Left ventricle myocardium inferior (tissue), 1 donor: ENCODE results near the gene HS3ST4. TPM values are rescaled to one million over a fixed set of nuclear protein-coding genes. Genes with fewer than 3 reads are reported as not detected.

Experiments used
- DNase-seq: peaks from one replicate; pipeline ENCODE4 v3.0.0-alpha.2; 2020
- H3K27ac ChIP-seq: fragments of 200-600 bp; replicated peaks from 2 replicates; pipeline ENCODE4 v1.8.0; 2021
- H3K27me3 ChIP-seq: fragments of 200-600 bp; 2 replicates; pipeline ENCODE4 v1.8.0; 2021; ENCODE audit warnings: low read depth
- H3K36me3 ChIP-seq: fragments of 200-600 bp; 2 replicates; pipeline ENCODE4 v1.8.0; 2021
- H3K4me1 ChIP-seq: fragments of 200-600 bp; 2 replicates; pipeline ENCODE4 v1.8.0; 2021
- H3K4me3 ChIP-seq: fragments of 200-600 bp; 2 replicates; pipeline ENCODE4 v1.8.0; 2021; ENCODE audit warnings: mild to moderate bottlenecking, moderate library complexity
- H3K9me3 ChIP-seq: fragments of 200-600 bp; replicated peaks from 2 replicates; pipeline ENCODE4 v1.8.0; 2021
- intact Hi-C: fragments of 100-400 bp; cut with micrococcal nuclease; formaldehyde crosslinking; loops from one replicate; pipeline ENCODE4 v1.11.0; 2022
- total RNA-seq: library from RNA; stranded (reverse); fragmentation: NEBNext Ultra II Directional; extraction: Animal tissue kit (Norgen Biotek cat#: 25700); gene quantifications from one replicate; pipeline ENCODE4 v1.2.1, GENCODE V29; 2021
- TF ChIP-seq, protein P1 (sequence below): fragments of 200-600 bp; IDR thresholded peaks from 2 replicates; pipeline ENCODE4 v1.8.0; 2021; ENCODE audit warnings: antibody characterized with exemption, mild to moderate bottlenecking, borderline replicate concordance
- donor health status: DM: no; HTN: yes; CAD: no; lungs with severe emphysema.

HS3ST4 gene
- total RNA-seq, 1 donor from 2014 or later = not detected

DNA sequence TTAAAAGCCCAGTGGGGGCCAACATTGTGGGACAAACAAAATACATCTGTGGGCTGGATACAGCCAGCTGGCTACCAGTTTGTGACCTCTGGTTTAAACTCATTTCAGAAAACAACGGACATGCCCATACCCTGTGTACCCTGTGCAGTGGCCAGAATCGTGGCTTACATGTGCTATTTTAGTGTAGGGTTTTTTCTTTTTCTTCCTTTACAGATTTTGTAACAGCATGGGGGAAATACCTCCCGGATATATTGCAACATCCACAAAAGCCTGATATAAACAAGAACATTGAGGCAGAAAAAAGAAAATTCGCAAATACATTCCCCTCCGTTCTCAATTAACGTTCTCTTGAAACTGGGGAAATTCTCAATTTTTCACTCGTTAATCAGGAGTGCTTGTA, 7.3 kb downstream of the HS3ST4 start:
- no peaks in the 10 kb centered on the region for H3K36me3 ChIP-seq
- H3K9me3 ChIP-seq = no peaks in the 10 kb centered on the region
- intact Hi-C loops = no loop called here
- no peaks in the 10 kb centered on the region for H3K4me1 ChIP-seq
- no peak for DNase-seq
- peaks cover 96% of the 10 kb centered on the region for H3K27me3 ChIP-seq
- H3K27ac ChIP-seq = no peak overlapping the region
- no peak overlapping the region for H3K4me3 ChIP-seq
- TF ChIP-seq, protein P1, sequence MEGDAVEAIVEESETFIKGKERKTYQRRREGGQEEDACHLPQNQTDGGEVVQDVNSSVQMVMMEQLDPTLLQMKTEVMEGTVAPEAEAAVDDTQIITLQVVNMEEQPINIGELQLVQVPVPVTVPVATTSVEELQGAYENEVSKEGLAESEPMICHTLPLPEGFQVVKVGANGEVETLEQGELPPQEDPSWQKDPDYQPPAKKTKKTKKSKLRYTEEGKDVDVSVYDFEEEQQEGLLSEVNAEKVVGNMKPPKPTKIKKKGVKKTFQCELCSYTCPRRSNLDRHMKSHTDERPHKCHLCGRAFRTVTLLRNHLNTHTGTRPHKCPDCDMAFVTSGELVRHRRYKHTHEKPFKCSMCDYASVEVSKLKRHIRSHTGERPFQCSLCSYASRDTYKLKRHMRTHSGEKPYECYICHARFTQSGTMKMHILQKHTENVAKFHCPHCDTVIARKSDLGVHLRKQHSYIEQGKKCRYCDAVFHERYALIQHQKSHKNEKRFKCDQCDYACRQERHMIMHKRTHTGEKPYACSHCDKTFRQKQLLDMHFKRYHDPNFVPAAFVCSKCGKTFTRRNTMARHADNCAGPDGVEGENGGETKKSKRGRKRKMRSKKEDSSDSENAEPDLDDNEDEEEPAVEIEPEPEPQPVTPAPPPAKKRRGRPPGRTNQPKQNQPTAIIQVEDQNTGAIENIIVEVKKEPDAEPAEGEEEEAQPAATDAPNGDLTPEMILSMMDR = no peak

DNA sequence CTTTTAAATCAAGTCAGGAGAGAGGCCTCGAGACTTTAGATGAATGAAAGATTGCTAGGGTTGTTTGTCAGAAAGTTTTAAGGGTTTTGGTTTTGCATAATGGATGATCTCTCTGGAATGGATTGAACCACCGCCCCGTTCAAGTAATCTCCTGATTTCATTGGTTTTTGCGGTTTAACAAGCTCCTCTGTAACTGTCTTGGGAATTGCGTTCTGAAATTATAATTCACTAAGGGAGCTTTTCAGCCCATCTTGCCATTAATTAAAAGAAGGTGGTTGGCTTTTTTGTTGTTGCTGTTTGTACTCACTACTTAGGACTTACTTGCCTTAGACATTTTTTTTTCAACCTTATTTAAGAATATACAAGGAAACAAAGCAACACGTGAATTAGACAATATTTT, 8.8 kb downstream of the HS3ST4 start:
- peaks cover 94% of the 10 kb centered on the region for H3K27me3 ChIP-seq
- TF ChIP-seq, protein P1 = no peak

DNA sequence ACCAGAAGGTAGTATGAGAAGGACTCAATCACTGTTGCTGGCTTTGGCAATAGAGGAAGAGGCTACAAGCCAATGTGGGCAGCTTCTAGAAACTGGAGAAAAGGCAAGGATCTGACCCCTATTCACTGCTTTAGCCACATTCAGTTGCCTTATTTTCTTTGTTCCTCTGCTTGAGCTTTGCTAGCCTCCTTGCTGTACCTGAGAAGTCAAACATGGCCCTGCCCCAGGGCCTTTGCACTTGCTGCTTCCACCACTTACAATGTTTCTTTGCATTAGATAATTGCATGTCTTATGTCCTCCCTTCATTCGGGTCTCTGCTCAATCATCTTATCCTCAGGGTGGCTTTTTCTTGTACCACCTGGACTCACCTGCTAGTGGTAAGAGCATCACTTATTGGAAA, 15.8 kb downstream of the HS3ST4 start:
- H3K36me3 ChIP-seq = no peaks in the 10 kb centered on the region
- TF ChIP-seq, protein P1 = no peak
- H3K9me3 ChIP-seq = peaks cover 5% of the 10 kb centered on the region
- intact Hi-C loops = no loop called here
- H3K4me1 ChIP-seq = no peaks in the 10 kb centered on the region
- no peak overlapping the region for H3K27ac ChIP-seq
- H3K27me3 ChIP-seq = peaks cover 43% of the 10 kb centered on the region
- no peak overlapping the region for H3K4me3 ChIP-seq
- DNase-seq = no peak

More for the DNA sequence above, 8.8 kb downstream of the HS3ST4 start:
- H3K4me3 ChIP-seq = no peak overlapping the region
- no peaks in the 10 kb centered on the region for H3K4me1 ChIP-seq
- no peaks in the 10 kb centered on the region for H3K9me3 ChIP-seq
- no peak for DNase-seq
- H3K27ac ChIP-seq = no peak overlapping the region
- H3K36me3 ChIP-seq = no peaks in the 10 kb centered on the region
- intact Hi-C loops = no loop called here

DNA sequence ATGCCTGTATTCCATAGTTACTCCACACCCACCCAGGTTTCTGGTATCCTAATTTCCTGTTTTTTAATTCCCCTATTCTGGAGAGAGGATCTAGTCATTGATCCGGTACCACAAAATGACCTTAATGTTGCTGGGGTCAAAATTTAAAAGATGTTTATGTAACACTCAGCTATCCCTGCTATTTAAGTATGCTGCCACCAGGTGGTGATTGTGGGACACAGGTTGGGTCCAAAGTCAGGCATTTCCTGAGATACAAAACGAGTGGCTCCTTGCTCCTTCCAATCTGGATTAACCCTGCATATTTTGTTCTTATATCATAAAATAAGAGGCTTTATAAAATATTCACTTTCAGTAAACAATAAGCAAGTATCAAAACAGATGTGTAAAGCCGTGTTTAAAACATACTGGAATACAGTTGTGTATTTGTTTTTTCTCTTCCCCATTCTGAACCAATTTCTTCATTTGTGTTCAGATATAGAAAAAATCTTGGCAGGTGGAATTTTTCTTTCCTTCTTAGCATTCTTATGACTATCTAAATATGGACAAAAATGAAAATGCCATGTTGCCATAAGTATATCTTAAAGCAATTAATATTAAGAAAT, 16.3 kb downstream of the HS3ST4 start:
- Histone ChIP-seq H3K27me3 (peaks cover 42% of the 10 kb centered on the region), H3K9me3 (peaks cover 5% of the 10 kb centered on the region)

DNA sequence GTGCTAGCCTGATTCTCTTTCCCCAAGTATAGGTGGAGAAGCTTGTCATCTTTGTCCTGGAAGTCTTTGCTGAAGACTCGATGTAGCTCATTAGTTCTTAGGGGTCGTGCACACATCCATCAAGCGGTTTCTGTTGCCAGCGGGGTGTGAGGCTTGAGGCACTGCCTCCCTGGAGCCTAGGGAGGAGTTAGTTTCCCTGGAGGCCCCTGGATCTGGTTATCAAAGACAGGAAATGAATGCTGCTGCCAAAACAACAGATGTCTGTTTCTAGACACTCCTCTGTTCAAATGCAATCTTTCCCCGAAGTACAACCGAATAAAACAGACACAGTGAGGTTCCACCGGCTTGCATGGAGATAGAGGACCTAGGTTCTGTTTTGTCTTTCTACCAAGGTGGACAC, 17.5 kb downstream of the HS3ST4 start:
- Histone ChIP-seq H3K27me3 (peaks cover 44% of the 10 kb centered on the region), H3K4me3 (no peak overlapping the region), H3K36me3 (no peaks in the 10 kb centered on the region), H3K9me3 (peaks cover 5% of the 10 kb centered on the region), H3K27ac (no peak overlapping the region), H3K4me1 (no peaks in the 10 kb centered on the region)
- TF ChIP-seq, protein P1 = no peak
- DNase-seq = no peak
- intact Hi-C loops = no loop called here

More for the DNA sequence above, 16.3 kb downstream of the HS3ST4 start:
- Histone ChIP-seq H3K27ac (no peak overlapping the region), H3K4me1 (no peaks in the 10 kb centered on the region), H3K4me3 (no peak overlapping the region), H3K36me3 (no peaks in the 10 kb centered on the region)
- TF ChIP-seq, protein P1 = no peak
- no peak for DNase-seq
- intact Hi-C loops = no loop called here
